Articular chondrocyte of knee joint (primary cell): ENCODE results near the gene MAGEB1. TPM values are rescaled to one million over a fixed set of nuclear protein-coding genes. Genes with fewer than 3 reads are reported as not detected.

Experiments used
- total RNA-seq: library from RNA; depleted of rRNA; stranded (reverse); fragments of >200 nt; gene quantifications from 2 replicates; pipeline ENCODE4 v1.2.3, GENCODE V29; 2012

MAGEB1 gene
- total RNA-seq, result not detected in 2 replicates

GRCh38 chrX:30246769-30247489, at the start of gene MAGEB1:
MAGEB1 (plus strand) TSS chrX:30247146; CDS start chrX:30250494, 3,348 bp downstream.

GRCh38 chrX:30215357-30215843, 31.5 kb upstream of the MAGEB1 start, which contains the start of gene MAGEB2:
MAGEB2 (plus strand) TSS chrX:30215563; CDS start chrX:30218581, 3,018 bp downstream.

DNA sequence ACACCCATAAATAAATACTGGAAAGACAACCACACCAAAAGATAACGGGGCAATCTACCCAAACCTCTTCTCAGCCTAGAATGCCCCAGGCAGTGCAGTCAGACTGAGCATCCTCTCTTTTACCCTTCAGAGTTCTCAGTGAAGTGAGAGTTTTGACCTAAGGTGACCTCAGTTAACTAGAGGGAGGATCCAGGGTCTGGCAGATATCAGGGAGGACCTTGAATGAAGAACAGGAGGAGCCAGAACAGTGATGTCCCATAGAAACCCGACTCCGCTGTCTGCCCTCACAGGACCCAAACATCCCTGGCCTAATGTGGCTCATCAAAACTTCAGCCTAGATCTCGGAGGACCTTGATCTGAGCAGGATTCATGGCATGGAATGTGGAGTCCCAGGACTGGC, 16.6 kb upstream of the MAGEB1 start, which contains the start of gene MAGEB3:
MAGEB3 (plus strand) TSS at position 263 of the 400 bp plus-strand sequence. CDS start 5,268 bp downstream, outside the sequence.

GRCh38 chrX:30241724-30242415, 5.1 kb upstream of the MAGEB1 start, which contains the start of gene MAGEB4:
MAGEB4 (plus strand) TSS chrX:30242000; CDS start chrX:30242136, 136 bp downstream.

Other genes with a start within 250 kb of the MAGEB1 start
- gene MAGEB2, start 31.6 kb upstream of the MAGEB1 start, total RNA-seq, result not detected in 2 replicates
- gene MAGEB3, start 16.5 kb upstream of the MAGEB1 start, total RNA-seq, result not detected in 2 replicates
- gene MAGEB4, start 5.1 kb upstream of the MAGEB1 start, total RNA-seq, result not detected in 2 replicates
- not detected in 2 replicates for gene NR0B1, start 62.2 kb downstream of the MAGEB1 start, total RNA-seq